ENCODE measurements around the gene CACNB4.

DNA sequence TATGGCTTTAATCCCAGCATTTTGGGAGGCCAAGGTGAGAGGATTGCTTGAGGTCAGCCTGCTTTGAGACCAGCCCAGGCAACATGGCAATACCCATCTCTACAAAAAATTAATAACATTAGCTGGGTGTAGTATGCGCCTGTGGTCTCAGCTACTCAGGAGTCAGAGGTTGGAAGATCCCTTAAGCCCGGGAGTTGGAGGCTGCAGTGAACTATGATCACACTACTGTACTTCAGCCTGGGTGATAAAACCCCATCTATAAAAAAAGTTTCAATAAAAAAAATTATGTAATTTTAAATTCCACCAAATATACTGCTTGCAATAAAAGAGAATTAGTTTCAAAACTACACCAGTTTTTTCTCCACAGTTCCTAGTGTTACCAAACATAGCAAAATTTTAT is 23.3 kb upstream of the CACNB4 start:
- TF ChIP-seq POLR2A (IDR thresholded peaks at IDR 0.05) (no peak), EP300 (IDR thresholded peaks at IDR 0.05) (no peak)
- TF ChIP-seq, protein P1, sequence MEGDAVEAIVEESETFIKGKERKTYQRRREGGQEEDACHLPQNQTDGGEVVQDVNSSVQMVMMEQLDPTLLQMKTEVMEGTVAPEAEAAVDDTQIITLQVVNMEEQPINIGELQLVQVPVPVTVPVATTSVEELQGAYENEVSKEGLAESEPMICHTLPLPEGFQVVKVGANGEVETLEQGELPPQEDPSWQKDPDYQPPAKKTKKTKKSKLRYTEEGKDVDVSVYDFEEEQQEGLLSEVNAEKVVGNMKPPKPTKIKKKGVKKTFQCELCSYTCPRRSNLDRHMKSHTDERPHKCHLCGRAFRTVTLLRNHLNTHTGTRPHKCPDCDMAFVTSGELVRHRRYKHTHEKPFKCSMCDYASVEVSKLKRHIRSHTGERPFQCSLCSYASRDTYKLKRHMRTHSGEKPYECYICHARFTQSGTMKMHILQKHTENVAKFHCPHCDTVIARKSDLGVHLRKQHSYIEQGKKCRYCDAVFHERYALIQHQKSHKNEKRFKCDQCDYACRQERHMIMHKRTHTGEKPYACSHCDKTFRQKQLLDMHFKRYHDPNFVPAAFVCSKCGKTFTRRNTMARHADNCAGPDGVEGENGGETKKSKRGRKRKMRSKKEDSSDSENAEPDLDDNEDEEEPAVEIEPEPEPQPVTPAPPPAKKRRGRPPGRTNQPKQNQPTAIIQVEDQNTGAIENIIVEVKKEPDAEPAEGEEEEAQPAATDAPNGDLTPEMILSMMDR (IDR thresholded peaks at IDR 0.05): no peak
